Hindlimb muscle (tissue), 1 donor: Measurements from ENCODE around the gene APOD. TPM values are rescaled to one million over a fixed set of nuclear protein-coding genes. Genes with fewer than 3 reads are reported as not detected.

ENCODE experiments used
- DNase-seq: peaks from one replicate; pipeline ENCODE4 v3.0.0-alpha.2; 2013
- polyA plus RNA-seq: library from polyadenylated mRNA; unstranded; fragments of 120-200 nt; gene quantifications from one replicate; pipeline ENCODE4 v1.2.1, GENCODE V29; 2013; ENCODE audit not compliant: insufficient read length

Gene APOD
- polyA plus RNA-seq, 1 donor, result 36.5 TPM

DNA sequence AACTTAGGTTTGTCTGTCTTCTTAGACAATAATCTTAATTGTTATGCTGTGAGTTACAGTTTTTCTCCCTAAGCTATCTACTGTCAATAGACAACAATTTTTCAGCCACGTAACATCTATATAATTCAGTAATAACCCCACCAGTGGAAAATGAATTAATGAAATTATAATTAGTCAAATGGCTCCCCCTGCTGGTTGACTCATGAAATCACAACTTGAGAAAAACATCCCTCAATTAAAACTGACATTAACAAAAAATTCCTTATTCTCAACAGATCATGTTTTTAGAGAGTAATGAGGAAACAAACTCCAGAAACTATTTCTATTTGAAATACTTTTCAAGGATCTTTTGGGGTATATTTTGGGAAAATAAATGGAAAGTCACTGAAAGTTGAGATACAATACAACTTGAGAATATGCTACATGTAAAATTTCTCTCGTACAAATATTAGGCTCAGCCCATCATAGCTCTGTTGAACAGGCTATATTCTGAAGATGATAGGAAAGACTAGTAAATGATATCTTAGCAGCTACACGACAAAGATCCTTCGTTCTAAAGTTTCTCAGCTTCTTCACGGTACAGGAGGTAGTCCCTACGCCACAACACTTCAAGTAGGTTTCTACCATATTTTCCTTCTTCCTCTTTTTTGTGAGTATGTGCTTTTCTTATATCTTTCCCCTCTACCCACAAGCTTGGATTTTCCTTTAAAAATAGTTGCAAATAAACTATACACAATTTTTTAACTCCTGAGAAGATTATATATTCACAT, 61.3 kb downstream of the APOD start:
- no peak for DNase-seq

Other genes starting within 250 kb of the APOD start
- 19.4 TPM for gene ACAP2, start 140.9 kb downstream of the APOD start, polyA plus RNA-seq
- gene PPP1R2, start 40.6 kb downstream of the APOD start, polyA plus RNA-seq, result 35.8 TPM
- 6.6 TPM for gene MUC20, start 137.0 kb upstream of the APOD start, polyA plus RNA-seq
- gene MUC4, start 228.0 kb upstream of the APOD start, polyA plus RNA-seq, result 0.70 TPM